ENCODE measurements around the gene TCF4. TPM values are rescaled to one million over a fixed set of nuclear protein-coding genes. Genes with fewer than 3 reads are reported as not detected.

The TCF4 gene
- total and polyA plus RNA-seq, 8 donors, result 5.1 to 187 (median 39.9) TPM

DNA sequence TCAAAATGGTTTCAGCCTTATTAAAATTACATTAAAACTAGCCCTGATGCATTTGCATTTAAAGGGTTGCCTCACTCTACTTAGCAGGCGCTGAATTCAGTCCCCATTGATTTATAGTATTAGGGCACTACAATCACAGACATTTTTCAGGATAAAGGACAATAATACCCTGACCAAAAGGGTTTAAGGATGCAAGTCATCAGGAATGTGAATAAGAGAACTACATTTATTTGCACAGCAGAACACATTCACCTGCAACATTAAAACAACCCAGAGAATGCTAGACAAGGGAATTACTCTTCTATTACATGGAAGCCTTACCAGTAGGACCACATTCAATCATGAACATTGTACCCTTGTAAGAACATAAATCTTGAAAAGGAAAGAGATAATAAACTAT is 93.6 kb downstream of the TCF4 start:
- Histone ChIP-seq H3K4me1 (no peaks in the 10 kb centered on the region), H3K9me3 (no peaks in the 10 kb centered on the region), H3K27me3 (no peaks in the 10 kb centered on the region), H3K36me3 (no peaks in the 10 kb centered on the region), H3K27ac (no peak overlapping the region), H3K4me3 (no peak overlapping the region)
- DNase-seq, result no peak
- TF ChIP-seq POLR2AphosphoS5 (IDR thresholded peaks at IDR 0.05), result no peak
- TF ChIP-seq, protein P1, sequence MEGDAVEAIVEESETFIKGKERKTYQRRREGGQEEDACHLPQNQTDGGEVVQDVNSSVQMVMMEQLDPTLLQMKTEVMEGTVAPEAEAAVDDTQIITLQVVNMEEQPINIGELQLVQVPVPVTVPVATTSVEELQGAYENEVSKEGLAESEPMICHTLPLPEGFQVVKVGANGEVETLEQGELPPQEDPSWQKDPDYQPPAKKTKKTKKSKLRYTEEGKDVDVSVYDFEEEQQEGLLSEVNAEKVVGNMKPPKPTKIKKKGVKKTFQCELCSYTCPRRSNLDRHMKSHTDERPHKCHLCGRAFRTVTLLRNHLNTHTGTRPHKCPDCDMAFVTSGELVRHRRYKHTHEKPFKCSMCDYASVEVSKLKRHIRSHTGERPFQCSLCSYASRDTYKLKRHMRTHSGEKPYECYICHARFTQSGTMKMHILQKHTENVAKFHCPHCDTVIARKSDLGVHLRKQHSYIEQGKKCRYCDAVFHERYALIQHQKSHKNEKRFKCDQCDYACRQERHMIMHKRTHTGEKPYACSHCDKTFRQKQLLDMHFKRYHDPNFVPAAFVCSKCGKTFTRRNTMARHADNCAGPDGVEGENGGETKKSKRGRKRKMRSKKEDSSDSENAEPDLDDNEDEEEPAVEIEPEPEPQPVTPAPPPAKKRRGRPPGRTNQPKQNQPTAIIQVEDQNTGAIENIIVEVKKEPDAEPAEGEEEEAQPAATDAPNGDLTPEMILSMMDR (IDR thresholded peaks at IDR 0.05), result no peak
- 89 to 94% (median 91%) methylated on average over 1 of the region's 1 CpG for WGBS, 5 donors
- intact Hi-C loops (cut with DNase I; ENCODE audit: low total_unique reads), result no loop called here

DNA sequence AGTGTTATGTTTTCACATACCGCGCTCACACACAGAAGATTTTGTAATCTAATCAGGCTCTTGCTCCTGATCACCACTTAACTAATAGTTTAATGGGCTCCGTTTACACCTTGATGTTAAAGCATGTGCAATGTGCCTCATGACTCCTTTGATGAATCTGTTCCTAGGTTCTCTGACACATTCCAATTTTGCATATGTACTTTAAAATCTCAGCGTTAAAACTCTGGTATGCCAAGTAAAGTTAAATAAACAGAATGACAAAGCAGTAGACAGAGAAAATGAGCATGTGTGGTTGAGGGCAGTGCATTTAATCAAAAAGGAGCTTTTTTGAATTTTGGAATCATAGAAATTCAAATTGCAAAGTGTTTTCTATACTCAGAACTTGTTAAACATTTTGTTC is 96.4 kb downstream of the TCF4 start:
- H3K36me3 ChIP-seq, result no peaks in the 10 kb centered on the region
- no peaks in the 10 kb centered on the region for H3K9me3 ChIP-seq
- no peaks in the 10 kb centered on the region for H3K27me3 ChIP-seq
- 38 to 65% (median 52%) methylated on average over 4 of the region's 4 CpGs for WGBS, 5 donors
- H3K27ac ChIP-seq, result no peak overlapping the region
- no peaks in the 10 kb centered on the region for H3K4me1 ChIP-seq
- no peak overlapping the region for H3K4me3 ChIP-seq
- no peak for TF ChIP-seq POLR2A (IDR thresholded peaks at IDR 0.05)
- TF ChIP-seq POLR2AphosphoS5 (IDR thresholded peaks at IDR 0.05), result no peak
- TF ChIP-seq, protein P1 (IDR thresholded peaks at IDR 0.05), result no peak
- TF ChIP-seq EP300 (IDR thresholded peaks at IDR 0.05), result no peak
- intact Hi-C loops (cut with DNase I; ENCODE audit: low total_unique reads), result no loop called here
- DNase-seq, result no peak

DNA sequence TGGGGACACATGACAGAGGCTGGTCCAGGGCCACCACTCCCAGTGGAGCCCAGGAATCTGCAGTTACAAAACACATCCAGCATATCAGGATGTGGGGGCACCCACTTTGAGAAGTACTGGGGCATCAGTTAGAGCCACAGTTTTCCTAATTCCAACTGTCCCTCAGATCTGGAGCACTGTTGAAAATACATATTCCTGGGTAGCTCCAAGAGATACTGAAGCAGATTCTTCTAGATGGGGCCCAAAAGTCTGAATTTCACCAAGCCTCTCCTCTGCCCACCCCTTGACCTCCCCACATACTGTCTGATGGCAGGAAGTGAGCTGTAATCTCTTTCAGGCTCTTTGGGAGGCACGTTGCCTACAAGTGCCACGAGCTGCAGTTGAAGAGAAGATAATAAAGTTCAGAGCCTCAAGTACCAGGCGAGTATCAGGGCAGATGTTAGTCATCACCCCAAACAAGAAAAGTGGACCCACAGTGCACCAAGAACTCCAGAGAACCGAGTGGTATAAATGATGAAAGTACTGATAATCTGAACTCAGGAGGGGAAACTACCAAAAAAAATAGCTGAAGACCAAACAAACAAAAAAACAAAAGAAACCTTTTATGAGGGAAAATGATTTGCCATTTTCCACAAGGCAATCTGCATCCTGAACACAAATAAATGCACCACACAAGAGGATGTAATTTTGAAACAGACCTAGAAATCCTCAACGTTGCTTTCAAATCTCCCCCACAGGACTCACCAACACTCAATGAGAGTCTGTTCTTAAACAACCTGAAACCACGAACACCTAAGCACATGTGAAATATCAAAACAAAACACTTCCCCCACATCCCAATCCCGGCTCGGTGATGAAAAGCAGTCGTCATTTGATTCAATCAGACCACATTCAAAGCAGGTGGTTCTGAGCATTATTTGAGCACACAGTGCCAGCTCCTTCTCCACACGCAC is 98.7 kb downstream of the TCF4 start:
- no peak overlapping the region for H3K27ac ChIP-seq
- 34 to 48% (median 43%) methylated on average over 10 of the region's 10 CpGs for WGBS, 5 donors
- no peaks in the 10 kb centered on the region for H3K27me3 ChIP-seq
- H3K36me3 ChIP-seq, result no peaks in the 10 kb centered on the region
- H3K9me3 ChIP-seq, result no peaks in the 10 kb centered on the region
- peak in 1 of 2 donors; percentile 48 for DNase-seq
- TF ChIP-seq POLR2AphosphoS5 (IDR thresholded peaks at IDR 0.05), result no peak
- TF ChIP-seq, protein P1 (IDR thresholded peaks at IDR 0.05), result no peak
- no peak for TF ChIP-seq POLR2A (IDR thresholded peaks at IDR 0.05)
- TF ChIP-seq EP300 (IDR thresholded peaks at IDR 0.05), result no peak
- H3K4me1 ChIP-seq, result peaks cover 0 to 5% (median 0%) of the 10 kb centered on the region in 4 donors
- H3K4me3 ChIP-seq, result no peak overlapping the region
- intact Hi-C loops (cut with DNase I; ENCODE audit: low total_unique reads), result no loop called here

DNA sequence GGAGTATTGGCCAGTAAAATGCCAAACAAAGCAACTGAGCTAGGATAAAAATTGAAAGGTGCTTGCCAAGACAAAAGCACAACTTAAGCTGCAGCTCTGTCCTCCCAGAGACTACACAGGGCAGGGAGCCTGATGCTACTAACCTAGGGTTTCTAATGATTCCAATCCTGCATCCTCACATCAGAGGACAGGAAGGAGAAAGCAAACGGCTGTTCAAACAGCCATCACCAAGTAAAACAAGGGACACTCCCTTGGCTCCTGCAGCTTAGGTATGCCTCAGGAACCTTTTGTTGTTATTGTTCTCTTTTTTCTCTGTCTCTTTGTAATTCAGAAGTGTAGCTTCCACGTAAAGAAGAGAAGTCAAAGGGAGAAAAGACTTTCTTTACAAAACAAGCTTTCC is 99.5 kb downstream of the TCF4 start:
- Histone ChIP-seq H3K9me3 (no peaks in the 10 kb centered on the region), H3K36me3 (no peaks in the 10 kb centered on the region), H3K4me3 (no peak overlapping the region), H3K4me1 (peaks cover 0 to 5% (median 0%) of the 10 kb centered on the region in 4 donors), H3K27ac (no peak overlapping the region), H3K27me3 (no peaks in the 10 kb centered on the region)
- intact Hi-C loops (cut with DNase I; ENCODE audit: low total_unique reads), result no loop called here
- no peak for DNase-seq
- TF ChIP-seq EP300 (IDR thresholded peaks at IDR 0.05), result no peak
- TF ChIP-seq, protein P1 (IDR thresholded peaks at IDR 0.05), result no peak
- no peak for TF ChIP-seq POLR2AphosphoS5 (IDR thresholded peaks at IDR 0.05)
- no peak for TF ChIP-seq POLR2A (IDR thresholded peaks at IDR 0.05)
- 18 to 31% (median 24%) methylated on average over 2 of the region's 2 CpGs for WGBS, 5 donors

Data from stomach (tissue), 9 donors.